Stimulated activated CD4-positive, alpha-beta T cell treated with anti-CD3 and anti-CD28 coated beads, TNF-alpha, amount 100 ng/mL, for 24 hours (primary cell): ENCODE results near the gene RMND5B.
"Not testable (repeated sequence)": the region's sequence is repeated elsewhere in the genome, so short reads cannot be mapped to it uniquely, and the experiment has no call there.

Experiments used
- DNase-seq, 3 experiments: peaks; one replicate each; pipeline ENCODE4 v3.0.0-alpha.2; 2020; ENCODE audit warnings: low read depth in 3 of 3

RMND5B gene

GRCh38 chr5:178170455-178170854 lies 39.6 kb downstream of the RMND5B start:
- DNase-seq: no peak

- no peak for DNase-seq
Observed at GRCh38 chr5:178174456-178174855, 43.6 kb downstream of the RMND5B start.

GRCh38 chr5:178176791-178177190 lies 46.0 kb downstream of the RMND5B start:
- no peak for DNase-seq

GRCh38 chr5:178177569-178177968 lies 46.8 kb downstream of the RMND5B start:
- no peak for DNase-seq

GRCh38 chr5:178180141-178180863 lies 49.5 kb downstream of the RMND5B start:
- no peak for DNase-seq

- DNase-seq: no peak
Observed at GRCh38 chr5:178182158-178182876, 51.5 kb downstream of the RMND5B start.

GRCh38 chr5:178186427-178186826 lies 55.6 kb downstream of the RMND5B start:
- DNase-seq: no peak

GRCh38 chr5:178187014-178187413 lies 56.2 kb downstream of the RMND5B start, which contains the start of gene GMCL2:
Gene GMCL2 (minus strand): TSS chr5:178187371. CDS start chr5:178187299, 72 bp downstream.
- DNase-seq: no peak

GRCh38 chr5:178189433-178189832 lies 58.6 kb downstream of the RMND5B start:
- DNase-seq: no peak

- DNase-seq: no peak
Observed at GRCh38 chr5:178191661-178192060, 60.8 kb downstream of the RMND5B start.

GRCh38 chr5:178192244-178192643 lies 61.4 kb downstream of the RMND5B start:
- DNase-seq: no peak

- no peak for DNase-seq
Observed at GRCh38 chr5:178192787-178193186, 62.0 kb downstream of the RMND5B start.

GRCh38 chr5:178193251-178193809 lies 62.5 kb downstream of the RMND5B start:
- no peak for DNase-seq

GRCh38 chr5:178194026-178194425 lies 63.2 kb downstream of the RMND5B start:
- no peak for DNase-seq

GRCh38 chr5:178196281-178196812 lies 65.5 kb downstream of the RMND5B start:
- no peak for DNase-seq

- DNase-seq: no peak
Observed at GRCh38 chr5:178196986-178197385, 66.2 kb downstream of the RMND5B start.

- DNase-seq: not testable (repeated sequence)
Observed at GRCh38 chr5:178198151-178198550, 67.3 kb downstream of the RMND5B start.

GRCh38 chr5:178198706-178199105 lies 67.9 kb downstream of the RMND5B start:
- DNase-seq: no peak

- DNase-seq: no peak
Observed at GRCh38 chr5:178199581-178200434, 69.0 kb downstream of the RMND5B start.
